Activated CD4-positive, alpha-beta T cell treated with anti-CD3 and anti-CD28 coated beads for 4 hours (primary cell): ENCODE results near the gene CNRIP1.

Experiments used
- DNase-seq, 2 donors: peaks; one replicate each; pipeline ENCODE4 v3.0.0-alpha.2; 2020

Gene CNRIP1

DNA sequence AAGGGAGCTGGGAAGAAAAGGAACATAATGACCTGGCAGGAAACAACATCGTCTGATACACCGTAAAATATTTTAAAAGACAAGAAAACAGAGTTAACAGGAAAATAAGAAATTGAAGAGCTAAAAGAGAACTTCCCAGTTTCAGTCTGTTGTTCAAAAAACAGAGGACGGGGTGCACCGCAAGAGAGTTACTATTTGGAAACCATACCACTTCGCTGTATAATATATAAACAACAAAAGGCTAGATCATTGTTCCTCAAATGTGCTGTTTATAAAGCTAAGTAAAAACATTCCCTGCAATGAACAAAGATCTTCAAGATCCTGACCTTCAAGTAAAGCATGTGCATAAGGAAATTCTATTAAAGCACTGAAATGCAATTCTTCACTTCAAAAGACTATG is 69.6 kb downstream of the CNRIP1 start:
- DNase-seq = no peak

DNA sequence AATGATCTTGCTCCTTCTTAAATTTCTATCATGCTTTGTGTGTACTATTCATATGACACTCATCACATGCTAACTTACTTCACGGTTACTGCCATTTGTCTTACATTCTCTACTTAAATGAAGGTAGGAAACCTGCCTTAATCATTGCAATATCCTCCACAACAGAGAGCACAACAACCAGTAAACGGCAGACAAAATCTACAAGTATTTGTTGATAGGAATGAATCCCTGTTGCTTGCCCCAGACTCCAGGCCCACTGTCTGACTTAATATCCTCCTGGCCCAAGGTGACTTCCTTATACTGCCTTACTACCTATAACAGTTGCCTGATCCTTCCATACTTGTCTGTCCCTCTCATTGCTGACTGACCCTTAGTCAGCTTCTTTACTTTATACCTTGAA is 70.9 kb downstream of the CNRIP1 start:
- no peak for DNase-seq

DNA sequence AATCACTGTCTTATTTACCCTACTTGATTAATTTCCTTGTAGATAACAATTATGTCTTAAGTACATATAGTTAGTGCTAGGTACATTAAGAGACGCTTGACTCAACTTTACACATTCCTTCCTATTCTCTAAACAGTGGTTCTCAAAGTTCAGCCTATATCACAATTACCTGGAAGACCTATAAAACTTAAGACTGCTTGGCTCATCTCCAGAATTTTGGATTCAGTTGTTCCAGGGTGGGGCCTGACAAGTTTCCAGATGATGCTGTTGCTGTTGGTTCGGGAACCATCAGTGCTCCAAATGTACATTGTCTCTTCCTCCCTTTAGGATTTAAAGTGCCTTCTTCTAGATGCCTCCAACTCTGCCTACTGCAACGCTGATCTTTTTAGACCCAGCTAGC is 71.4 kb downstream of the CNRIP1 start:
- DNase-seq = no peak

DNA sequence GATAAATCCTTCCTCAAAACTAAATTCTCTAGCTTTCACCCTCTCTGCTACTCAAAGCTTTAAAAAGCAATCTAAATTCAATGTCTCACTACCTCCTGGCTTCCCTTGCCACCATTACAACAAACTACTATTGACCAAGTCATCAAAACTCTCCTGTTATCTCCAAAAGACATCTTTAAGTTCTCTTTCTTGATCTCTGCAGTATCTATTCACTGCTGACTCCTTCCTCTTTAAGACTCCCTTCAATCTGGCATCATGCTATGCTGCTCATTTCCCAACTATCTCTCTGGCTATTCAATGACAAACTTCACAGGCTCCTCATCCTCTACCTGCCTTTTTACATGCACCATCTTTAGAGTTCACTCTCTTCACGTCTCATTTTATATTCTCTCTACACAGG is 73.4 kb downstream of the CNRIP1 start:
- no peak for DNase-seq

DNA sequence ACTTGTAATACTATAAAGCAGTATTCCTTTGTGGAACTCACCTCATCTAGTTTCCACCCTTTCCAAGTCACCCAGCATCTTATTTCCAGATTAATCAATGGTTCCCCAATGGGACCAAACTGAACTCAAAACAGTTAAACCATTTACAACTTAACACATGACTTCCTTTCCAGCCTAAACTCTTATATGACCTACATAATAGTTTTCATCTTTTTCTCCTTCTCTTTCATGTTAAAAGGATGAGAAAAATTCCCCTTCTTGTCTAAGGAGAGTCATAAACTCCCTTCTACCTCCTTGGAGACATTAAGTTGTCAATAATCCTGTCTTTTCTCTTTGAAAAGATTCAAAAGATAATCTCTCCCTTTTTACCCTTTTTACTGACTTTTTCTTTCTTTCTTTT is 74.1 kb downstream of the CNRIP1 start:
- DNase-seq = no peak

DNA sequence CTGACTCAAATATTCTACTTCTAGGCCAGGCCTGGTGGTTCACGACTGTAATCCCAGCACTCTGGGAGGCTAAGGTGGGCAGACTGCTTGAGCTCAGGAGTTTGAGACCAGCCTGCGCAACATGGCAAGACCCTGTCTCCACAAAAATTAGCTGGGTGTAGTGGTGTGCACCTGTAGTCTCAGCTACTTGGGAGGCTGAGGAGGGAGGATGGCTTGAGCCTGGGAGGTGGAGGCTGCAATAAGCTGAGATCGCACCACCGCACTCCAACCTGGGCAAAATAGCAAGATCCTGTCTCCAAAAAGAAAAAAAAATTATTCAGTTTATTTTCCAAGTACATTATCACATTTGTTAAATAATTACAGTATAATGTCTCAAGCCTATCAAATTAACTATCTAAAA is 74.7 kb downstream of the CNRIP1 start:
- no peak for DNase-seq

DNA sequence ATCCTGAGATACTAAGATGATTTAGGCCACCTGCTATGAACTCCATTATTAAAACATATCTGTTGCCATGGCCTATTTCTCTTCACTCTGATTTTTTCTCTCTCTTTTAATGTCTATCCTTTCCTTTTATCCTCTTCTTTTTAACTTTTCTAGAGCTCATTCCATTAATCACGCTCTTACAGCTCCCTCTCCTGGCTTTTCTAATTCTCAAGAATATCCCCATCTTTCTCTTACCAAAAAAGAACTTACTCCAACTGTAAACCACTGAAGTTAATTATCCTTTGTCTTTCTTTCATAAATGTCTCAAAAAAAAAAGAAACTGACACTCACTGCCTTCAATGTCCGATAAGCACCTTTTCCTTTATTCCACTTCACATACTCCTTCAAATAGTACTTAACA is 75.3 kb downstream of the CNRIP1 start:
- DNase-seq = no peak
